GM12874 (cell line): ENCODE data around the gene BTG2.

ENCODE experiments used
- CTCF ChIP-seq: IDR thresholded peaks from 2 replicates; pipeline ENCODE4 v1.5.1; 2011; ENCODE audit warnings: low read depth, mild to moderate bottlenecking, control low read depth, low read length, moderate library complexity; ENCODE audit not compliant: insufficient read depth

The BTG2 gene

GRCh38 chr1:203290261-203291089 is 14.8 kb upstream of the BTG2 start:
- no peak for TF ChIP-seq CTCF

GRCh38 chr1:203291201-203292096 is 13.9 kb upstream of the BTG2 start:
- TF ChIP-seq CTCF = no peak

GRCh38 chr1:203295796-203296195 is 9.5 kb upstream of the BTG2 start:
- no peak for TF ChIP-seq CTCF

- TF ChIP-seq CTCF = no peak
These were observed 8.8 kb upstream of the BTG2 start for GRCh38 chr1:203296460-203297073.

- TF ChIP-seq CTCF = no peak
These were observed 6.2 kb upstream of the BTG2 start for GRCh38 chr1:203299169-203299568.

- no peak for TF ChIP-seq CTCF
These were observed 4.6 kb upstream of the BTG2 start for GRCh38 chr1:203300441-203301330.
